Measurements from ENCODE around the gene ARHGAP15. TPM values are rescaled to one million over a fixed set of nuclear protein-coding genes. Genes with fewer than 3 reads are reported as not detected.

ARHGAP15 gene
- total RNA-seq, 1 experiment from 2014 or later: 0.42 TPM

DNA sequence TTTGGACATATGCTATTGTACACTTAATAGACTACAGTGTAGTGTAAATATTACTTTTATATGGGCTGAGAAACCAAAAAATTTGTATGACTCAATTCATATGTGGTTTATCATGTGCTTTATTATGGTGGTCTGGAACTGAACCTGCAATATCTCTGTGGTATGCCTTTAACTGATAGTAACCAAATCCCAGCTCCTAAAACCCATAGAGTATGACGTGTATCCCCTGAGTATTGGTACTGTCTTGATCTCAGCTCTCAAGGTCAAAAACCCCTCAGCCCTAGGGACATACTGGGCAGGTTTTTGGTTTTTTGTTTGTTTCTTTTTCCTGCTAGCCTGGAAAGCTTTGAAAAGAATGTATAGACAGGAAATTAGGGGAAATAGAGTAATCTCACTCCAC lies 42.2 kb upstream of the ARHGAP15 start:
- Histone ChIP-seq H3K4me3 (replicated peaks in 1 of 2; ENCODE audit: low read depth in 1 of 2, low read length in 2 of 2) (no peak overlapping the region), H3K27ac (ENCODE audit: low read depth, low read length) (no peak overlapping the region), H3K4me2 (ENCODE audit: low read length) (no peak overlapping the region), H3K9me3 (ENCODE audit: control insufficient read depth in 1 of 2, insufficient read depth in 1 of 2, low read depth in 1 of 2, low read length in 2 of 2) (no peaks in the 10 kb centered on the region), H3K27me3 (ENCODE audit: insufficient read depth, low read length) (no peaks in the 10 kb centered on the region), H3K36me3 (ENCODE audit: control insufficient read depth in 1 of 2, insufficient read depth in 2 of 2, low read length in 2 of 2) (no peaks in the 10 kb centered on the region), H3K4me1 (ENCODE audit: control insufficient read depth in 1 of 2, insufficient read depth in 2 of 2, low read length in 2 of 2) (no peaks in the 10 kb centered on the region), H3K79me2 (ENCODE audit: insufficient read depth, low read length) (no peaks in the 10 kb centered on the region), H3K9ac (ENCODE audit: low read length) (no peak overlapping the region), H4K20me1 (ENCODE audit: insufficient read depth) (no peaks in the 10 kb centered on the region), H3K9me2 (ENCODE audit: insufficient read depth) (no peaks in the 10 kb centered on the region), H2AFZ (ENCODE audit: low read depth, low read length, poor library complexity, severe bottlenecking) (no peak overlapping the region)
- DNase-seq (ENCODE audit: low read depth, low spot score) (no peak), ATAC-seq (no peak)
- ChIA-PET RAD21 (ENCODE audit: low non-redundant PET in 1 of 2, low total read pairs in 2 of 2, uncharacterized antibody in 2 of 2, unreplicated experiment in 2 of 2) (no interaction called here), POLR2A (no interaction called here), CTCF (no interaction called here)
- intact Hi-C loops (cut with micrococcal nuclease): no loop called here
- no peak for TF ChIP-seq SP1 (IDR thresholded peaks at IDR 0.05; ENCODE audit: low read depth)
- TF ChIP-seq, protein P1, sequence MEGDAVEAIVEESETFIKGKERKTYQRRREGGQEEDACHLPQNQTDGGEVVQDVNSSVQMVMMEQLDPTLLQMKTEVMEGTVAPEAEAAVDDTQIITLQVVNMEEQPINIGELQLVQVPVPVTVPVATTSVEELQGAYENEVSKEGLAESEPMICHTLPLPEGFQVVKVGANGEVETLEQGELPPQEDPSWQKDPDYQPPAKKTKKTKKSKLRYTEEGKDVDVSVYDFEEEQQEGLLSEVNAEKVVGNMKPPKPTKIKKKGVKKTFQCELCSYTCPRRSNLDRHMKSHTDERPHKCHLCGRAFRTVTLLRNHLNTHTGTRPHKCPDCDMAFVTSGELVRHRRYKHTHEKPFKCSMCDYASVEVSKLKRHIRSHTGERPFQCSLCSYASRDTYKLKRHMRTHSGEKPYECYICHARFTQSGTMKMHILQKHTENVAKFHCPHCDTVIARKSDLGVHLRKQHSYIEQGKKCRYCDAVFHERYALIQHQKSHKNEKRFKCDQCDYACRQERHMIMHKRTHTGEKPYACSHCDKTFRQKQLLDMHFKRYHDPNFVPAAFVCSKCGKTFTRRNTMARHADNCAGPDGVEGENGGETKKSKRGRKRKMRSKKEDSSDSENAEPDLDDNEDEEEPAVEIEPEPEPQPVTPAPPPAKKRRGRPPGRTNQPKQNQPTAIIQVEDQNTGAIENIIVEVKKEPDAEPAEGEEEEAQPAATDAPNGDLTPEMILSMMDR (IDR thresholded peaks at IDR 0.05 in 2 of 3, conservative IDR thresholded peaks at IDR 0.05 in 1 of 3; ENCODE audit: borderline replicate concordance in 1 of 3, insufficient read depth in 1 of 3, low read depth in 2 of 3, low read length in 2 of 3): no peak
- TF ChIP-seq, protein P2, sequence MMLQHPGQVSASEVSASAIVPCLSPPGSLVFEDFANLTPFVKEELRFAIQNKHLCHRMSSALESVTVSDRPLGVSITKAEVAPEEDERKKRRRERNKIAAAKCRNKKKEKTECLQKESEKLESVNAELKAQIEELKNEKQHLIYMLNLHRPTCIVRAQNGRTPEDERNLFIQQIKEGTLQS (IDR thresholded peaks at IDR 0.05): no peak
- no peak for TF ChIP-seq CBX3 (IDR thresholded peaks at IDR 0.05; ENCODE audit: low read depth)
- no peak for TF ChIP-seq POLR2AphosphoS5 (IDR thresholded peaks at IDR 0.05; ENCODE audit: low read depth, low read length)
- no peak for TF ChIP-seq FOSL1 (IDR thresholded peaks at IDR 0.05; ENCODE audit: low read depth)
- TF ChIP-seq TCF7L2 (IDR thresholded peaks at IDR 0.05; ENCODE audit: borderline replicate concordance, extremely low read depth, insufficient read depth, insufficient read length): no peak
- no peak for TF ChIP-seq EZH2phosphoT487 (IDR thresholded peaks at IDR 0.05; ENCODE audit: borderline replicate concordance)
- TF ChIP-seq JUND (IDR thresholded peaks at IDR 0.05): no peak
- TF ChIP-seq EZH2 (IDR thresholded peaks at IDR 0.05): no peak
- no peak for TF ChIP-seq ZFX (IDR thresholded peaks at IDR 0.05)
- TF ChIP-seq, protein P3, sequence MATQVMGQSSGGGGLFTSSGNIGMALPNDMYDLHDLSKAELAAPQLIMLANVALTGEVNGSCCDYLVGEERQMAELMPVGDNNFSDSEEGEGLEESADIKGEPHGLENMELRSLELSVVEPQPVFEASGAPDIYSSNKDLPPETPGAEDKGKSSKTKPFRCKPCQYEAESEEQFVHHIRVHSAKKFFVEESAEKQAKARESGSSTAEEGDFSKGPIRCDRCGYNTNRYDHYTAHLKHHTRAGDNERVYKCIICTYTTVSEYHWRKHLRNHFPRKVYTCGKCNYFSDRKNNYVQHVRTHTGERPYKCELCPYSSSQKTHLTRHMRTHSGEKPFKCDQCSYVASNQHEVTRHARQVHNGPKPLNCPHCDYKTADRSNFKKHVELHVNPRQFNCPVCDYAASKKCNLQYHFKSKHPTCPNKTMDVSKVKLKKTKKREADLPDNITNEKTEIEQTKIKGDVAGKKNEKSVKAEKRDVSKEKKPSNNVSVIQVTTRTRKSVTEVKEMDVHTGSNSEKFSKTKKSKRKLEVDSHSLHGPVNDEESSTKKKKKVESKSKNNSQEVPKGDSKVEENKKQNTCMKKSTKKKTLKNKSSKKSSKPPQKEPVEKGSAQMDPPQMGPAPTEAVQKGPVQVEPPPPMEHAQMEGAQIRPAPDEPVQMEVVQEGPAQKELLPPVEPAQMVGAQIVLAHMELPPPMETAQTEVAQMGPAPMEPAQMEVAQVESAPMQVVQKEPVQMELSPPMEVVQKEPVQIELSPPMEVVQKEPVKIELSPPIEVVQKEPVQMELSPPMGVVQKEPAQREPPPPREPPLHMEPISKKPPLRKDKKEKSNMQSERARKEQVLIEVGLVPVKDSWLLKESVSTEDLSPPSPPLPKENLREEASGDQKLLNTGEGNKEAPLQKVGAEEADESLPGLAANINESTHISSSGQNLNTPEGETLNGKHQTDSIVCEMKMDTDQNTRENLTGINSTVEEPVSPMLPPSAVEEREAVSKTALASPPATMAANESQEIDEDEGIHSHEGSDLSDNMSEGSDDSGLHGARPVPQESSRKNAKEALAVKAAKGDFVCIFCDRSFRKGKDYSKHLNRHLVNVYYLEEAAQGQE (IDR thresholded peaks at IDR 0.05; ENCODE audit: low read depth): no peak
- no peak for TF ChIP-seq ELF1 (IDR thresholded peaks at IDR 0.05; ENCODE audit: borderline replicate concordance, low read depth)
- no peak for TF ChIP-seq EGR1 (IDR thresholded peaks at IDR 0.05; ENCODE audit: low read depth)
- no peak for TF ChIP-seq SIN3A (IDR thresholded peaks at IDR 0.05; ENCODE audit: low read depth)
- no peak for TF ChIP-seq ZNF274 (IDR thresholded peaks at IDR 0.05; ENCODE audit: low read depth, low read length)
- no peak for TF ChIP-seq POLR2A (IDR thresholded peaks at IDR 0.05; ENCODE audit: borderline replicate concordance, extremely low read depth, insufficient read depth, insufficient read length)
- TF ChIP-seq, protein P4, sequence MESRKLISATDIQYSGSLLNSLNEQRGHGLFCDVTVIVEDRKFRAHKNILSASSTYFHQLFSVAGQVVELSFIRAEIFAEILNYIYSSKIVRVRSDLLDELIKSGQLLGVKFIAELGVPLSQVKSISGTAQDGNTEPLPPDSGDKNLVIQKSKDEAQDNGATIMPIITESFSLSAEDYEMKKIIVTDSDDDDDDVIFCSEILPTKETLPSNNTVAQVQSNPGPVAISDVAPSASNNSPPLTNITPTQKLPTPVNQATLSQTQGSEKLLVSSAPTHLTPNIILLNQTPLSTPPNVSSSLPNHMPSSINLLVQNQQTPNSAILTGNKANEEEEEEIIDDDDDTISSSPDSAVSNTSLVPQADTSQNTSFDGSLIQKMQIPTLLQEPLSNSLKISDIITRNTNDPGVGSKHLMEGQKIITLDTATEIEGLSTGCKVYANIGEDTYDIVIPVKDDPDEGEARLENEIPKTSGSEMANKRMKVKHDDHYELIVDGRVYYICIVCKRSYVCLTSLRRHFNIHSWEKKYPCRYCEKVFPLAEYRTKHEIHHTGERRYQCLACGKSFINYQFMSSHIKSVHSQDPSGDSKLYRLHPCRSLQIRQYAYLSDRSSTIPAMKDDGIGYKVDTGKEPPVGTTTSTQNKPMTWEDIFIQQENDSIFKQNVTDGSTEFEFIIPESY (IDR thresholded peaks at IDR 0.05; ENCODE audit: extremely low read depth, insufficient replicate concordance, low read length): no peak
- no TSS peak for BruUV-seq (replicated peaks)
